Measurements from ENCODE around the gene KLHL12. TPM values are rescaled to one million over a fixed set of nuclear protein-coding genes. Genes with fewer than 3 reads are reported as not detected.
"Not testable (repeated sequence)": the region's sequence is repeated elsewhere in the genome, so short reads cannot be mapped to it uniquely, and the experiment has no call there.

Gene KLHL12
- polyA plus RNA-seq, 2 donors = 10.7 to 11.5 TPM

GRCh38 chr1:202952818-202953217 is 25.8 kb upstream of the KLHL12 start:
- Histone ChIP-seq H3K4me1 (ENCODE audit: control insufficient read depth in 2 of 2, insufficient read depth in 2 of 2, low read length in 1 of 2) (peaks cover 0 to 2% of the 10 kb centered on the region in 2 donors), H3K36me3 (ENCODE audit: control insufficient read depth in 2 of 2, insufficient read depth in 2 of 2, low read length in 1 of 2) (peaks cover 6 to 10% of the 10 kb centered on the region in 2 donors), H3K27ac (ENCODE audit: low read depth in 2 of 2, low read length in 1 of 2) (peak overlapping the region; percentile 67 to 92)

DNA sequence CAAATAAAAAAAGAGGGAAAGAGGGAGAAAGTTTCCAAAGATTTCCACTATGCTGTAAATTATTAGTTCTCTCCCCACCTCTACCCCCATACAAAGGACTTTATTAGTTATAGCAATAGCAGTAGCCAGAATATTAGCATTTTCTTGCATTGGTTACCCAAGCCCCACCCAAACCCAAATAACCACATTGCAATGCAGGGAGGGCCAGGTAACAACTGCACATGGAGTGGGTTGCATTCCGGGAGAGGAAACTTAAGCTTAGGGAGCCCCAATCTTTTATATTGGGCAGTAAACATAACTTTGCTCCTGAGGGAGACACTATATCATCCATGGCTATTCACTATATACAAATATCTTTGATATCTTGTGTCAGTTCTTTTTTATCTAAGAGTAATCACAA is 25.1 kb upstream of the KLHL12 start:
- Histone ChIP-seq H3K4me3 (ENCODE audit: low read depth in 1 of 2, low read length in 2 of 2) (no peak overlapping the region), H3K27me3 (ENCODE audit: control insufficient read depth in 1 of 2, insufficient read depth in 2 of 2, low read length in 2 of 2) (no peaks in the 10 kb centered on the region), H3K4me1 (ENCODE audit: control insufficient read depth in 2 of 2, insufficient read depth in 2 of 2, low read length in 1 of 2) (peaks cover 0 to 2% of the 10 kb centered on the region in 2 donors), H3K36me3 (ENCODE audit: control insufficient read depth in 2 of 2, insufficient read depth in 2 of 2, low read length in 1 of 2) (peaks cover 6 to 10% of the 10 kb centered on the region in 2 donors), H3K9me3 (ENCODE audit: control insufficient read depth in 2 of 2, insufficient read depth in 1 of 2, low read depth in 1 of 2, low read length in 1 of 2) (no peaks in the 10 kb centered on the region), H3K27ac (ENCODE audit: low read depth in 2 of 2, low read length in 1 of 2) (peak overlapping the region; percentile 67 to 92)
- 88% methylated on average over 1 of the region's 1 CpG for WGBS, 2 donors

More at GRCh38 chr1:202952818-202953217, 25.8 kb upstream of the KLHL12 start:
- 24 to 40% methylated on average over 4 of the region's 4 CpGs for WGBS, 2 donors
- Histone ChIP-seq H3K4me3 (ENCODE audit: low read depth in 1 of 2, low read length in 2 of 2) (no peak overlapping the region), H3K27me3 (ENCODE audit: control insufficient read depth in 1 of 2, insufficient read depth in 2 of 2, low read length in 2 of 2) (no peaks in the 10 kb centered on the region), H3K9me3 (ENCODE audit: control insufficient read depth in 2 of 2, insufficient read depth in 1 of 2, low read depth in 1 of 2, low read length in 1 of 2) (no peaks in the 10 kb centered on the region)

- Histone ChIP-seq H3K27me3 (ENCODE audit: control insufficient read depth in 1 of 2, insufficient read depth in 2 of 2, low read length in 2 of 2) (no peaks in the 10 kb centered on the region), H3K36me3 (ENCODE audit: control insufficient read depth in 2 of 2, insufficient read depth in 2 of 2, low read length in 1 of 2) (peaks cover 10 to 13% of the 10 kb centered on the region in 2 donors), H3K4me3 (ENCODE audit: low read depth in 1 of 2, low read length in 2 of 2) (no peak overlapping the region), H3K27ac (ENCODE audit: low read depth in 2 of 2, low read length in 1 of 2) (peak overlapping the region in 1 of 2 donors; percentile 60), H3K9me3 (ENCODE audit: control insufficient read depth in 2 of 2, insufficient read depth in 1 of 2, low read depth in 1 of 2, low read length in 1 of 2) (no peaks in the 10 kb centered on the region), H3K4me1 (ENCODE audit: control insufficient read depth in 2 of 2, insufficient read depth in 2 of 2, low read length in 1 of 2) (peaks cover 0 to 2% of the 10 kb centered on the region in 2 donors)
- WGBS, 2 donors = 65 to 67% methylated on average over 2 of the region's 2 CpGs
Observed at GRCh38 chr1:202951437-202951836, 24.4 kb upstream of the KLHL12 start.

DNA sequence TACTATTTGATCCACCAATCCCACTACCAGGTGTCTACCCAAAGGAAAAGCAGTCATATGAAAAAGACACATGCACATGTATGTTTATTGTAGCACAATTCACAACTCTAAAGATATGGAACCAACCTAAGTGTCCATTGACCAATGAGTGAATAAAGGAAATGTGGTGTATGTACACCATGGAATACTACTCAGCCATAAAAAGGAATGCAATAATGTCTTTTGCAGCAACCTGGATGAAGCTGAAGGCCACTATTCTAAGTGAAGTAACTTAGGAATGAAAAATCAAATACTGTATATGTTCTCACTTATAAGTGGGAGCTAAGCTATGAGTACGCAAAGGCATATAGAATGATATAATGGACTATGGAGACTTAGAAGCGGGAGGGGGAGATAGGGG is 18.4 kb upstream of the KLHL12 start:
- Histone ChIP-seq H3K27ac (ENCODE audit: low read depth in 2 of 2, low read length in 1 of 2) (no peak overlapping the region), H3K4me1 (ENCODE audit: control insufficient read depth in 2 of 2, insufficient read depth in 2 of 2, low read length in 1 of 2) (no peaks in the 10 kb centered on the region), H3K9me3 (ENCODE audit: control insufficient read depth in 2 of 2, insufficient read depth in 1 of 2, low read depth in 1 of 2, low read length in 1 of 2) (no peaks in the 10 kb centered on the region), H3K36me3 (ENCODE audit: control insufficient read depth in 2 of 2, insufficient read depth in 2 of 2, low read length in 1 of 2) (peaks cover 24 to 26% of the 10 kb centered on the region in 2 donors), H3K27me3 (ENCODE audit: control insufficient read depth in 1 of 2, insufficient read depth in 2 of 2, low read length in 2 of 2) (no peaks in the 10 kb centered on the region), H3K4me3 (ENCODE audit: low read depth in 1 of 2, low read length in 2 of 2) (no peak overlapping the region)
- WGBS, 2 donors = 97 to 100% methylated on average over 2 of the region's 2 CpGs

DNA sequence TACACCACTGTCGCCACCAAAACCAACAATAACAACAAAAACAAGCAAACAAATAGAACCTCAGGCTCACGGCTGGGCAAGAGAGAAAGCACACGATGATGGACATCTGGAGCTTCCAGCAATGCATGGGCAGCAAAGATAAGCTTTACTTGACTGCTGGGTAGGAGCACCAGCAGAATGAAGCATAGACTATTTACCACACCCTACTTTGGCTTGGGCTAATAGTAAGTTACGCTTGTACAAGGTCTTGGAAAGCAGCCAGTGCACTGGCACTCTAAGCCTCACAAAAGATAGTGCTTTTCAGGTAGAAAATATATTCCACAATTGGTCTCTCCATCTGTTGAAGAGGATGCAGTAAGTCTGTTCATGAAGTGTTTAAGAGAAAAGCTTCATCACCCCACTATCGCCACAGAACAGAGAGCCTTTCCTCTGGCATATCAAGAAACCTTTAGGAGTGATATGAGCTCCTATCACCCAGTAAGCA is 17.4 kb upstream of the KLHL12 start:
- Histone ChIP-seq H3K27me3 (ENCODE audit: control insufficient read depth in 1 of 2, insufficient read depth in 2 of 2, low read length in 2 of 2) (no peaks in the 10 kb centered on the region), H3K36me3 (ENCODE audit: control insufficient read depth in 2 of 2, insufficient read depth in 2 of 2, low read length in 1 of 2) (peaks cover 24 to 26% of the 10 kb centered on the region in 2 donors), H3K9me3 (ENCODE audit: control insufficient read depth in 2 of 2, insufficient read depth in 1 of 2, low read depth in 1 of 2, low read length in 1 of 2) (no peaks in the 10 kb centered on the region), H3K27ac (ENCODE audit: low read depth in 2 of 2, low read length in 1 of 2) (no peak overlapping the region), H3K4me1 (ENCODE audit: control insufficient read depth in 2 of 2, insufficient read depth in 2 of 2, low read length in 1 of 2) (no peaks in the 10 kb centered on the region), H3K4me3 (ENCODE audit: low read depth in 1 of 2, low read length in 2 of 2) (no peak overlapping the region)
- WGBS, 2 donors = 84 to 85% methylated on average over 5 of the region's 5 CpGs

GRCh38 chr1:202942426-202942825 is 15.4 kb upstream of the KLHL12 start:
- Histone ChIP-seq H3K36me3 (ENCODE audit: control insufficient read depth in 2 of 2, insufficient read depth in 2 of 2, low read length in 1 of 2) (peaks cover 17 to 24% of the 10 kb centered on the region in 2 donors), H3K4me1 (ENCODE audit: control insufficient read depth in 2 of 2, insufficient read depth in 2 of 2, low read length in 1 of 2) (no peaks in the 10 kb centered on the region), H3K9me3 (ENCODE audit: control insufficient read depth in 2 of 2, insufficient read depth in 1 of 2, low read depth in 1 of 2, low read length in 1 of 2) (no peaks in the 10 kb centered on the region), H3K27ac (ENCODE audit: low read depth in 2 of 2, low read length in 1 of 2) (no peak overlapping the region), H3K27me3 (ENCODE audit: control insufficient read depth in 1 of 2, insufficient read depth in 2 of 2, low read length in 2 of 2) (no peaks in the 10 kb centered on the region), H3K4me3 (ENCODE audit: low read depth in 1 of 2, low read length in 2 of 2) (no peak overlapping the region)
- 83 to 87% methylated on average over 1 of the region's 1 CpG for WGBS, 2 donors

DNA sequence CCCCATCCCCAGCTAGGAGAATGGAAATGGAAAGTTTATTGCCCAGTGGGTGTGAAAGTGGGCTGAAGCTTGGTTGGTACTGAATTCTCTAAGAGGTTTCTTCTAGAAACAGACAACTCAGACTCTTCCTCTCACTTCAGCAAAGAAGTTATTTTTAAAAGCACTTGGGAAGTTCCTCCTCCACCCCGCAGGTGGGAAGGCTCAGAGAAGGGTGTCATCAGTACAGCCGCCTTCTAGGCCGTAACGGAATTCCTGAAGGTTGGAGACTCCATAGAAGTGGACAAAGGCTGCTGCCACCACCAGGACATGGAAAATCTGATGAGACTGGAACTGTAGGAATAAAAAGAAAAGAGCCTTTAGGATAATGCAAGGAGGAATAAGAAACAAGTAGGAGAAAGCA is 14.3 kb upstream of the KLHL12 start:
- 87 to 91% methylated on average over 4 of the region's 4 CpGs for WGBS, 2 donors
- H3K36me3 ChIP-seq (ENCODE audit: control insufficient read depth in 2 of 2, insufficient read depth in 2 of 2, low read length in 1 of 2) = peaks cover 14 to 20% of the 10 kb centered on the region in 2 donors
- H3K4me1 ChIP-seq (ENCODE audit: control insufficient read depth in 2 of 2, insufficient read depth in 2 of 2, low read length in 1 of 2) = no peaks in the 10 kb centered on the region
- H3K9me3 ChIP-seq (ENCODE audit: control insufficient read depth in 2 of 2, insufficient read depth in 1 of 2, low read depth in 1 of 2, low read length in 1 of 2) = no peaks in the 10 kb centered on the region
- H3K4me3 ChIP-seq (ENCODE audit: low read depth in 1 of 2, low read length in 2 of 2) = no peak overlapping the region
- H3K27me3 ChIP-seq (ENCODE audit: control insufficient read depth in 1 of 2, insufficient read depth in 2 of 2, low read length in 2 of 2) = no peaks in the 10 kb centered on the region
- H3K27ac ChIP-seq (ENCODE audit: low read depth in 2 of 2, low read length in 1 of 2) = no peak overlapping the region

- Histone ChIP-seq H3K4me1 (ENCODE audit: control insufficient read depth in 2 of 2, insufficient read depth in 2 of 2, low read length in 1 of 2) (no peaks in the 10 kb centered on the region), H3K4me3 (ENCODE audit: low read depth in 1 of 2, low read length in 2 of 2) (no peak overlapping the region), H3K27me3 (ENCODE audit: control insufficient read depth in 1 of 2, insufficient read depth in 2 of 2, low read length in 2 of 2) (no peaks in the 10 kb centered on the region), H3K27ac (ENCODE audit: low read depth in 2 of 2, low read length in 1 of 2) (no peak overlapping the region), H3K36me3 (ENCODE audit: control insufficient read depth in 2 of 2, insufficient read depth in 2 of 2, low read length in 1 of 2) (peaks cover 12 to 19% of the 10 kb centered on the region in 2 donors), H3K9me3 (ENCODE audit: control insufficient read depth in 2 of 2, insufficient read depth in 1 of 2, low read depth in 1 of 2, low read length in 1 of 2) (no peaks in the 10 kb centered on the region)
Observed at GRCh38 chr1:202940561-202940960, 13.5 kb upstream of the KLHL12 start.

GRCh38 chr1:202938287-202938925 is 11.4 kb upstream of the KLHL12 start:
- Histone ChIP-seq H3K4me3 (ENCODE audit: low read depth in 1 of 2, low read length in 2 of 2) (no peak overlapping the region), H3K36me3 (ENCODE audit: control insufficient read depth in 2 of 2, insufficient read depth in 2 of 2, low read length in 1 of 2) (peaks cover 5 to 11% of the 10 kb centered on the region in 2 donors), H3K27me3 (ENCODE audit: control insufficient read depth in 1 of 2, insufficient read depth in 2 of 2, low read length in 2 of 2) (no peaks in the 10 kb centered on the region), H3K9me3 (ENCODE audit: control insufficient read depth in 2 of 2, insufficient read depth in 1 of 2, low read depth in 1 of 2, low read length in 1 of 2) (no peaks in the 10 kb centered on the region), H3K4me1 (ENCODE audit: control insufficient read depth in 2 of 2, insufficient read depth in 2 of 2, low read length in 1 of 2) (no peaks in the 10 kb centered on the region), H3K27ac (ENCODE audit: low read depth in 2 of 2, low read length in 1 of 2) (no peak overlapping the region)
- 56 to 74% methylated on average over 5 of the region's 5 CpGs for WGBS, 2 donors

DNA sequence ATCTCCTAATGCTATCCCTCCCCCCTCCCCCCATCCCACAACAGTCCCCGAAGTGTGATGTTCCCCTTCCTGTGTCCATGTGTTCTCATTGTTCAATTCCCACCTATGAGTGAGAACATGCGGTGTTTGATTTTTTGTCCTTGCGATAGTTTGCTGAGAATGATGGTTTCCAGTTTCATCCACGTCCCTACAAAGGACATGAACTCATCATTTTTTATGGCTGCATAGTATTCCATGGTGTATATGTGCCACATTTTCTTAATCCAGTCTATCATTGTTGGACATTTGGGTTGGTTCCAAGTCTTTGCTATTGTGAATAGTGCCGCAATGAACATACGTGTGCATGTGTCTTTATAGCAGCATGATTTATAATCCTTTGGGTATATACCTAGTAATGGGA is 9.4 kb upstream of the KLHL12 start:
- WGBS, 2 donors = 100% methylated on average over 1 of the region's 6 CpGs; no CpG with 5 or more reads in 1 of the 2 donors
- not testable (repeated sequence) for H3K4me3 ChIP-seq (ENCODE audit: low read depth in 1 of 2, low read length in 2 of 2); H3K27ac ChIP-seq (ENCODE audit: low read depth in 2 of 2, low read length in 1 of 2); H3K4me1 ChIP-seq (ENCODE audit: control insufficient read depth in 2 of 2, insufficient read depth in 2 of 2, low read length in 1 of 2); H3K27me3 ChIP-seq (ENCODE audit: control insufficient read depth in 1 of 2, insufficient read depth in 2 of 2, low read length in 2 of 2); H3K9me3 ChIP-seq (ENCODE audit: control insufficient read depth in 2 of 2, insufficient read depth in 1 of 2, low read depth in 1 of 2, low read length in 1 of 2); H3K36me3 ChIP-seq (ENCODE audit: control insufficient read depth in 2 of 2, insufficient read depth in 2 of 2, low read length in 1 of 2)
